HEK293 (cell line): ENCODE results near the gene RANBP1.

Source experiments
- CTCF ChIA-PET: fragments of 350-600 bp; formaldehyde crosslinking; extraction: SDS; loops from one replicate; lab custom pipeline; 2021; ENCODE audit warnings: antibody characterized with exemption; lab: Yijun Ruan, JAX
- POLR2A ChIA-PET: fragments of 300-600 bp; formaldehyde crosslinking; extraction: SDS; loops from one replicate; lab custom pipeline; 2020; ENCODE audit warnings: antibody characterized with exemption, inconsistent platforms; lab: Yijun Ruan, JAX
- H3K27ac ChIP-seq: fragments of 200-500 bp; sonication (Bioruptor generic); 2 replicates; pipeline ENCODE4 v1.5.1; 2014; ENCODE audit warnings: low read depth, low read length, control low read depth, inconsistent platforms; ENCODE audit errors: extremely low read depth
- H3K36me3 ChIP-seq, 2 experiments: fragments of 200-500 bp in 1 of 2; sonication (Bioruptor generic) in 1 of 2; 1 replicate in 1 of 2; 2 replicates in 1 of 2; pipeline ENCODE4 v1.5.1; 2014 to 2017; ENCODE audit warnings: inconsistent platforms in 2 of 2, low read length in 2 of 2; ENCODE audit not compliant: control insufficient read depth in 2 of 2, insufficient read depth in 1 of 2
- H3K4me1 ChIP-seq: fragments of 200-500 bp; sonication (Bioruptor generic); 2 replicates; pipeline ENCODE4 v1.5.1; 2014; ENCODE audit warnings: mild to moderate bottlenecking, low read length, inconsistent platforms; ENCODE audit not compliant: control insufficient read depth, insufficient read depth
- H3K4me3 ChIP-seq: 2 replicates; pipeline ENCODE4 v1.5.1; 2011; ENCODE audit warnings: low read depth, mild to moderate bottlenecking, control low read depth, low read length, moderate library complexity
- H3K9me3 ChIP-seq: fragments of 200-500 bp; sonication (Bioruptor generic); 2 replicates; pipeline ENCODE4 v1.5.1; 2014; ENCODE audit warnings: low read depth, low read length, inconsistent platforms; ENCODE audit not compliant: control insufficient read depth, insufficient read depth
- GLIS2 ChIP-seq: fragments of 450-650 bp; formaldehyde crosslinking; IDR thresholded peaks from 2 replicates; pipeline ENCODE4 v1.5.1; 2016; ENCODE audit warnings: missing biosample characterization, missing genetic modification characterization
- KLF7 ChIP-seq: fragments of 450-650 bp; formaldehyde crosslinking; IDR thresholded peaks from 2 replicates; pipeline ENCODE4 v1.5.1; 2016; ENCODE audit warnings: missing biosample characterization, missing genetic modification characterization, borderline replicate concordance
- ZBTB21 ChIP-seq: fragments of 450-650 bp; formaldehyde crosslinking; IDR thresholded peaks from 2 replicates; pipeline ENCODE4 v1.5.1; 2017; ENCODE audit warnings: missing biosample characterization, missing genetic modification characterization
- ZFP37 ChIP-seq: fragments of 450-650 bp; formaldehyde crosslinking; IDR thresholded peaks from 2 replicates; pipeline ENCODE4 v1.5.1; 2016; ENCODE audit warnings: missing biosample characterization, missing genetic modification characterization
- ZNF354C ChIP-seq: fragments of 450-650 bp; formaldehyde crosslinking; IDR thresholded peaks from 2 replicates; pipeline ENCODE4 v1.5.1; 2016; ENCODE audit warnings: missing biosample characterization, missing genetic modification characterization, low read depth, borderline replicate concordance
- ZNF544 ChIP-seq: fragments of 450-650 bp; formaldehyde crosslinking; IDR thresholded peaks from 2 replicates; pipeline ENCODE4 v1.5.0; 2017; ENCODE audit warnings: missing biosample characterization, missing genetic modification characterization
- ZNF549 ChIP-seq: fragments of 450-650 bp; IDR thresholded peaks from 2 replicates; pipeline ENCODE4 v1.5.1; 2018; ENCODE audit warnings: missing biosample characterization, missing genetic modification characterization, mild to moderate bottlenecking, inconsistent platforms, moderate library complexity
- ZNF555 ChIP-seq: fragments of 450-650 bp; formaldehyde crosslinking; conservative IDR thresholded peaks from 2 replicates; pipeline ENCODE4 v1.5.1; 2017; ENCODE audit warnings: missing biosample characterization, mild to moderate bottlenecking, missing genetic modification characterization, inconsistent platforms
- ZNF596 ChIP-seq: fragments of 450-650 bp; IDR thresholded peaks from 2 replicates; pipeline ENCODE4 v1.5.0; 2018; ENCODE audit warnings: missing biosample characterization, mild to moderate bottlenecking, missing genetic modification characterization, moderate library complexity
- ZNF600 ChIP-seq: fragments of 450-650 bp; formaldehyde crosslinking; IDR thresholded peaks from 2 replicates; pipeline ENCODE4 v1.5.1; 2016; ENCODE audit warnings: missing biosample characterization, missing genetic modification characterization
- ZSCAN4 ChIP-seq: fragments of 450-650 bp; formaldehyde crosslinking; IDR thresholded peaks from 2 replicates; pipeline ENCODE4 v1.5.1; 2017; ENCODE audit warnings: missing biosample characterization, missing genetic modification characterization
- TF ChIP-seq, protein P1 (sequence below): fragments of 450-650 bp; formaldehyde crosslinking; IDR thresholded peaks from 2 replicates; pipeline ENCODE4 v1.5.1; 2016; ENCODE audit warnings: missing biosample characterization, missing genetic modification characterization
- TF ChIP-seq, protein P2 (sequence below): fragments of 450-650 bp; formaldehyde crosslinking; IDR thresholded peaks from 2 replicates; pipeline ENCODE4 v1.5.1; 2016; ENCODE audit warnings: missing biosample characterization, missing genetic modification characterization
- TF ChIP-seq, protein P3 (sequence below): fragments of 450-650 bp; formaldehyde crosslinking; IDR thresholded peaks from 2 replicates; pipeline ENCODE4 v1.5.1; 2016; ENCODE audit warnings: missing biosample characterization, missing genetic modification characterization

The RANBP1 gene

GRCh38 chr22:20121856-20122415 is 6.0 kb downstream of the RANBP1 start:
- TF ChIP-seq ZNF600 (tag by site-specific recombination) (no peak), ZSCAN4 (tag by site-specific recombination) (no peak), ZNF354C (tag by site-specific recombination) (no peak), KLF7 (tag by site-specific recombination) (no peak)
- TF ChIP-seq, all 188 proteins: peak for 0
- no peaks in the 10 kb centered on the region for H3K4me1 ChIP-seq
- H3K4me3 ChIP-seq, result no peak overlapping the region
- ChIA-PET CTCF (no interaction called here), POLR2A (interaction anchor here (1.3 to 6.1 kb wide), 3 partner anchors 7 to 13 kb away, joined by 3 to 62 read pairs (median 6); partner anchors contain the start of gene ZDHHC8)
- H3K9me3 ChIP-seq, result no peaks in the 10 kb centered on the region
- H3K36me3 ChIP-seq, result peaks cover 34 to 89% of the 10 kb centered on the region in 2 experiments
- peak overlapping the region; percentile 24; the same call in 1 of the 2 replicates for H3K27ac ChIP-seq

GRCh38 chr22:20123366-20124082 is 7.6 kb downstream of the RANBP1 start:
- Histone ChIP-seq H3K4me3 (no peak overlapping the region), H3K9me3 (no peaks in the 10 kb centered on the region), H3K4me1 (no peaks in the 10 kb centered on the region)
- ChIA-PET POLR2A (interaction anchor here (1.1 kb wide), 1 partner anchor 42 kb away, joined by 3 read pairs; no protein-coding TSS in a partner anchor), CTCF (no interaction called here)
- TF ChIP-seq ZBTB21, result no peak
- TF ChIP-seq, protein P1, sequence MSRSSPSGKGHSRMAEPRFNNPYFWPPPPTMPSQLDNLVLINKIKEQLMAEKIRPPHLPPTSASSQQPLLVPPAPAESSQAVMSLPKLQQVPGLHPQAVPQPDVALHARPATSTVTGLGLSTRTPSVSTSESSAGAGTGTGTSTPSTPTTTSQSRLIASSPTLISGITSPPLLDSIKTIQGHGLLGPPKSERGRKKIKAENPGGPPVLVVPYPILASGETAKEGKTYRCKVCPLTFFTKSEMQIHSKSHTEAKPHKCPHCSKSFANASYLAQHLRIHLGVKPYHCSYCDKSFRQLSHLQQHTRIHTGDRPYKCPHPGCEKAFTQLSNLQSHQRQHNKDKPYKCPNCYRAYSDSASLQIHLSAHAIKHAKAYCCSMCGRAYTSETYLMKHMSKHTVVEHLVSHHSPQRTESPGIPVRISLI (tag by site-specific recombination), result no peak
- no peak for TF ChIP-seq ZNF596 (tag by site-specific recombination)
- TF ChIP-seq, protein P2, sequence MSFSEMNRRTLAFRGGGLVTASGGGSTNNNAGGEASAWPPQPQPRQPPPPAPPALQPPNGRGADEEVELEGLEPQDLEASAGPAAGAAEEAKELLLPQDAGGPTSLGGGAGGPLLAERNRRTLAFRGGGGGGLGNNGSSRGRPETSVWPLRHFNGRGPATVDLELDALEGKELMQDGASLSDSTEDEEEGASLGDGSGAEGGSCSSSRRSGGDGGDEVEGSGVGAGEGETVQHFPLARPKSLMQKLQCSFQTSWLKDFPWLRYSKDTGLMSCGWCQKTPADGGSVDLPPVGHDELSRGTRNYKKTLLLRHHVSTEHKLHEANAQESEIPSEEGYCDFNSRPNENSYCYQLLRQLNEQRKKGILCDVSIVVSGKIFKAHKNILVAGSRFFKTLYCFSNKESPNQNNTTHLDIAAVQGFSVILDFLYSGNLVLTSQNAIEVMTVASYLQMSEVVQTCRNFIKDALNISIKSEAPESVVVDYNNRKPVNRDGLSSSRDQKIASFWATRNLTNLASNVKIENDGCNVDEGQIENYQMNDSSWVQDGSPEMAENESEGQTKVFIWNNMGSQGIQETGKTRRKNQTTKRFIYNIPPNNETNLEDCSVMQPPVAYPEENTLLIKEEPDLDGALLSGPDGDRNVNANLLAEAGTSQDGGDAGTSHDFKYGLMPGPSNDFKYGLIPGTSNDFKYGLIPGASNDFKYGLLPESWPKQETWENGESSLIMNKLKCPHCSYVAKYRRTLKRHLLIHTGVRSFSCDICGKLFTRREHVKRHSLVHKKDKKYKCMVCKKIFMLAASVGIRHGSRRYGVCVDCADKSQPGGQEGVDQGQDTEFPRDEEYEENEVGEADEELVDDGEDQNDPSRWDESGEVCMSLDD (tag by site-specific recombination), result peak; percentile 12; the same call in 1 of the 2 replicates
- TF ChIP-seq ZNF544 (tag by site-specific recombination), result no peak
- TF ChIP-seq, all 188 proteins: peak for 1
- peaks cover 34 to 98% of the 10 kb centered on the region in 2 experiments for H3K36me3 ChIP-seq
- no peak overlapping the region for H3K27ac ChIP-seq

GRCh38 chr22:20124083-20124787 is 8.3 kb downstream of the RANBP1 start:
- no peak overlapping the region for H3K27ac ChIP-seq
- no peak for TF ChIP-seq ZNF555 (tag by site-specific recombination)
- TF ChIP-seq ZNF549 (tag by site-specific recombination), result no peak
- 0 out of 2 replicates have a peak, but pooled peaks have one; percentile 17 for TF ChIP-seq GLIS2 (tag by site-specific recombination)
- TF ChIP-seq ZFP37 (tag by site-specific recombination), result no peak
- TF ChIP-seq, protein P3, sequence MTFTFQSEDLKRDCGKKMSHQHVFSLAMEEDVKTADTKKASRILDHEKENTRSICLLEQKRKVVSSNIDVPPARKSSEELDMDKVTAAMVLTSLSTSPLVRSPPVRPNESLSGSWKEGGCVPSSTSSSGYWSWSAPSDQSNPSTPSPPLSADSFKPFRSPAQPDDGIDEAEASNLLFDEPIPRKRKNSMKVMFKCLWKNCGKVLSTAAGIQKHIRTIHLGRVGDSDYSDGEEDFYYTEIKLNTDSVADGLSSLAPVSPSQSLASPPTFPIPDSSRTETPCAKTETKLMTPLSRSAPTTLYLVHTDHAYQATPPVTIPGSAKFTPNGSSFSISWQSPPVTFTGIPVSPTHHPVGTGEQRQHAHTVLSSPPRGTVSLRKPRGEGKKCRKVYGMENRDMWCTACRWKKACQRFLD, result no peak
- H3K4me1 ChIP-seq, result no peaks in the 10 kb centered on the region
- H3K9me3 ChIP-seq, result no peaks in the 10 kb centered on the region
- peaks cover 33 to 91% of the 10 kb centered on the region in 2 experiments for H3K36me3 ChIP-seq
- CTCF ChIA-PET, result no interaction called here
- POLR2A ChIA-PET, result interaction anchor here (1.1 kb wide), 1 partner anchor 43 kb away, joined by 3 read pairs; no protein-coding TSS in a partner anchor
- no peak overlapping the region for H3K4me3 ChIP-seq
